Brain microvascular endothelial cell (primary cell): ENCODE results near the gene RNF213.

Source experiments
- DNase-seq: peaks from one replicate; pipeline ENCODE4 v3.0.0-alpha.2; 2020
- H3K27ac ChIP-seq: fragments of 250-450 bp; sonication (Bioruptor Pico); 2 replicates; pipeline ENCODE4 v1.5.1; 2020; ENCODE audit warnings: mild to moderate bottlenecking, moderate library complexity
- H3K27me3 ChIP-seq: fragments of 250-450 bp; sonication (Bioruptor Pico); replicated peaks from 2 replicates; pipeline ENCODE4 v1.5.1; 2020; ENCODE audit warnings: mild to moderate bottlenecking
- H3K36me3 ChIP-seq: fragments of 250-450 bp; sonication (Bioruptor Pico); replicated peaks from 2 replicates; pipeline ENCODE4 v1.5.1; 2020; ENCODE audit warnings: mild to moderate bottlenecking
- H3K4me3 ChIP-seq: 2 replicates; pipeline ENCODE4 v1.5.1; 2011; ENCODE audit warnings: low read depth, mild to moderate bottlenecking, control low read depth, low read length, moderate library complexity
- in situ Hi-C: cut with HindIII; loops from 2 replicates; pipeline ENCODE4 v1.10.0; 2017; ENCODE audit warnings: low sequenced_read_pairs, low pct_ligation_motif_present
- TF ChIP-seq, protein P1 (sequence below): IDR thresholded peaks from 2 replicates; pipeline ENCODE4 v1.5.1; 2011; ENCODE audit warnings: low read depth, mild to moderate bottlenecking, moderate library complexity, low read length, control low read depth, inconsistent platforms; ENCODE audit errors: missing control alignments

RNF213 gene

DNA sequence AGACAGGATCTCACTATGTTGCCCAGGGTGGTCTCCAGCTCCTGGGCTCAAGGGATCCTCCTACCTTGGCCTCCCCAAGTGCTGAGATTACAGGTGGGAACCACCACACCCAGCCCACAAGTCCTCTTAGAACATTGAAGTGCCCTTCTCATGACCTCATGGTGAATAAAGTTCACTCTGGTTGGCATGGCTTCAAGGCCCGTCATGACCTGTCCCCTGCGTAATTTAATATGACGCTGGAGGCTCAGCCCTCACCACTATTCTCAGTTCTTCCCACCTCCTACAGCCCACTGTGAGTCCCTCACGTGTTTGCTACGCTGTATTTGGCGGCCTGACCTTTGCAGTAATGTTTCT, 156.3 kb downstream of the RNF213 start:
- DNase-seq: no peak
- Histone ChIP-seq H3K36me3 (peaks cover 16% of the 10 kb centered on the region), H3K4me3 (no peak overlapping the region), H3K27ac (no peak overlapping the region), H3K27me3 (no peaks in the 10 kb centered on the region)
- TF ChIP-seq, protein P1, sequence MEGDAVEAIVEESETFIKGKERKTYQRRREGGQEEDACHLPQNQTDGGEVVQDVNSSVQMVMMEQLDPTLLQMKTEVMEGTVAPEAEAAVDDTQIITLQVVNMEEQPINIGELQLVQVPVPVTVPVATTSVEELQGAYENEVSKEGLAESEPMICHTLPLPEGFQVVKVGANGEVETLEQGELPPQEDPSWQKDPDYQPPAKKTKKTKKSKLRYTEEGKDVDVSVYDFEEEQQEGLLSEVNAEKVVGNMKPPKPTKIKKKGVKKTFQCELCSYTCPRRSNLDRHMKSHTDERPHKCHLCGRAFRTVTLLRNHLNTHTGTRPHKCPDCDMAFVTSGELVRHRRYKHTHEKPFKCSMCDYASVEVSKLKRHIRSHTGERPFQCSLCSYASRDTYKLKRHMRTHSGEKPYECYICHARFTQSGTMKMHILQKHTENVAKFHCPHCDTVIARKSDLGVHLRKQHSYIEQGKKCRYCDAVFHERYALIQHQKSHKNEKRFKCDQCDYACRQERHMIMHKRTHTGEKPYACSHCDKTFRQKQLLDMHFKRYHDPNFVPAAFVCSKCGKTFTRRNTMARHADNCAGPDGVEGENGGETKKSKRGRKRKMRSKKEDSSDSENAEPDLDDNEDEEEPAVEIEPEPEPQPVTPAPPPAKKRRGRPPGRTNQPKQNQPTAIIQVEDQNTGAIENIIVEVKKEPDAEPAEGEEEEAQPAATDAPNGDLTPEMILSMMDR: no peak
- in situ Hi-C loops: no loop called here

DNA sequence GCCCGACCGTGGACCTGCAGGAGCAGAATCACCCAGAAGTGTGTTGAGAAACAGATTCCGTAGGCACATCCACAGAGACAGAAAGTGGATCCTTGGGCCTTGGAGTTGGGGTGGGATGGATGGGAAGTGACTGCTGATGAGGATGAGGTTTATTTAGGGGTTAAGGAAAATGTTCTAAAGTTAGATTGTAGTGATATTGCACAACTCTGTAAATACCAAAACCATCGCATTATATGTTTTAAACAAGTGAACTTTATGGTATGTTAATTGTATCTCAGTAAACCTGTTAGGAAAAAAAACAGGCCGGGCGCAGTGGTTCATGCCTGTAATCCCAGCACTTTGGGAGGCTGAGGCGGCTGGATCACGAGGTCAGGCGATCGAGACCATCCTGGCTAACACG, 157.9 kb downstream of the RNF213 start:
- Histone ChIP-seq H3K4me3 (no peak overlapping the region), H3K27me3 (no peaks in the 10 kb centered on the region), H3K27ac (no peak overlapping the region), H3K36me3 (peaks cover 16% of the 10 kb centered on the region)
- no peak for DNase-seq
- TF ChIP-seq, protein P1: no peak
- in situ Hi-C loops: no loop called here

DNA sequence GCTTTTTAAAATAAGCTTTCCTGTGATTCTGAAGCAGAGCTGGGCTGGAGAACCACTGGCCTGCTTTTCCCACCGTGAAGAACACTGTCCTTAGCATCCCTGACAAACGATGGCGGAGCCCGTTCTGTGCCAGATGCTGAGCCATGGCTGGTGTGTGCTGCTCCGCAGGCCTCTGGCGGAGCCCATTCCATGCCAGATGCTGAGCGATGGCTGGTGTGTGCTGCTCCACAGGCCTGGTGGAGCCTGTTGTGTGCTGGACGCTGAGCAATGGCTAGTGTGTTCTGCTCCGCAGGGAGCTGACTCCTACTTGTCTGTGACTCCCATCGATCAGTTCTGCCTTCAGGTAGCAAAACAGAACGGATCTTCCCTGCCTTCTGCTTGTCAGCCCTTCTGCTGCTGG, 158.6 kb downstream of the RNF213 start:
- no peak for DNase-seq
- H3K27me3 ChIP-seq: no peaks in the 10 kb centered on the region
- H3K27ac ChIP-seq: no peak overlapping the region
- H3K36me3 ChIP-seq: peaks cover 16% of the 10 kb centered on the region
- no peak overlapping the region for H3K4me3 ChIP-seq
- in situ Hi-C loops: no loop called here
- TF ChIP-seq, protein P1: no peak

DNA sequence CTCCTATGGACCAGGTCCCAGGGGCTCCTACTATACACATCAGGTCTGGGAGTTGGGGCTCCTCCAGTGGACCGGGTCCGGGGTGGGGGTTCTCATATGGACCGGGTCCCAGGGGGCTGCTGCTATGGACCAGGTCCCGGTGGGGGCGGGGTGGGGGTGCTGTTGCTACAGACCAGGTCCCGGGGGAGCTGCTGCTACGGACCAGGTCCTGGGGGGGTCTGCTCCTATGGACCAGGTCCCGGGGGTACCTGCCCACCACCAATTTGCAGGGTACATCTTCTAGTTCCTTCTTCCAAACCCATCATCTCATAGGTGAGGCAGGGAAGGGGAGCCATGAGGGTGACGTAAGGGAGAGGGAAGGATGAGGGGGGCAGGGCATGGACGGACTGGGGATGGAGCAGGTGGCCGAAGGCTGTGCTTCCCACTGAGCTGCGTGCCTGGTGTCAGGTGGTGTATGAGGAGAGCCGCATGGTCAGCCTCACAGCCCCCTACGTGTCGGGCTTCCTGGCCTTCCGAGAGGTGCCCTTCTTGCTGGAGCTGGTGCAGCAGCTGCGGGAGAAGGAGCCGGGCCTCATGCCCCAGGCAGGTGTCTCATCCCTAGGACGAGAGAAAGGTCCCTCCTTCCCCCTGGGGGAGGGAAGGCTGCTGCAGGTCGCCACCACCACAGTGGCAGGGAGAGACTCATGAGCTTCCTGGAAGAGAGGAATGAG, 160.9 kb downstream of the RNF213 start:
- in situ Hi-C loops: no loop called here
- H3K27me3 ChIP-seq: no peaks in the 10 kb centered on the region
- peaks cover 16% of the 10 kb centered on the region for H3K36me3 ChIP-seq
- DNase-seq: no peak
- TF ChIP-seq, protein P1: no peak
- no peak overlapping the region for H3K27ac ChIP-seq
- no peak overlapping the region for H3K4me3 ChIP-seq

DNA sequence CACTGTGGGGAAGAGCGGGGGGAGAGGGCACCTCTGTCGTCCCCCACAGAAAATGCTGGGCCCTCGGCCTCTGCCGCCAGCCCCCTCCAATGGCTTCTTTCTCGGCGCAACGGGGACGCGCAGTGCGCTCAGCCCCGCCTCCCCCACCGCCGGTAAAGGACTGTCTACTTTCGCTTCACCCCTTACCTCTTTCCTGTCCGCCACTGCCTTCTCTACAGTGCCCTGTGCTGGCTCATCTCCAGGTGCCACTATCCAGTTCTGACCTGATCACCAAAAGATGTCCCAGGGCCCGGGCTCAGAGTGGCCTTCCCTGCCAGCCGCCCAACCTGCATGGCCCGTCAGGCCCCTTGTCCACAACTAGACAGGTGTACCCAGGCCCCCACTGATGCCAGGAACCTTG, 161.6 kb downstream of the RNF213 start:
- H3K4me3 ChIP-seq: no peak overlapping the region
- H3K36me3 ChIP-seq: peaks cover 13% of the 10 kb centered on the region
- H3K27me3 ChIP-seq: no peaks in the 10 kb centered on the region
- TF ChIP-seq, protein P1: no peak
- no peak for DNase-seq
- H3K27ac ChIP-seq: no peak overlapping the region
- in situ Hi-C loops: no loop called here

DNA sequence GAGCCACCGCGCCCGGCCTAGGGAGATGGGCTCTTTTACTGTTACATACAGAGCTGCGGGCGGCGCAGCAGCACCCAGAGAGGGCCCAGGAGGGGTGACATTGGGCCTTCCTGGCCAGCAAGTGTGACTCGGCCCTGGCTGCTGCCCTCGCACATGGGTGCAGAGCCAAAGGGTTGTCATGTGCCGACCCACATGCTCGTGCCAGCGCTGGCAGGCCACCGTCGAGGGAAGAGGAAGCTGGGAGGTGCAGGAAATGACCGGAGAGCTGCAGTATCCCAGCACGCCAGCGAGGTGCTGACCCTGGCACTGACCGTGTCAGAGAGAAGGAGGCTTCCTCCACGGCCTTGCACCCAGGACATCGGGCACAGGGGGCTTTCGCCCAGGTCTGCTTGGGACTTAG, 162.3 kb downstream of the RNF213 start:
- DNase-seq: no peak
- H3K27ac ChIP-seq: no peak overlapping the region
- H3K4me3 ChIP-seq: no peak overlapping the region
- in situ Hi-C loops: no loop called here
- no peaks in the 10 kb centered on the region for H3K27me3 ChIP-seq
- TF ChIP-seq, protein P1: no peak
- peaks cover 6% of the 10 kb centered on the region for H3K36me3 ChIP-seq
